Measurements from ENCODE around the gene PIK3R3.

PIK3R3 gene

DNA sequence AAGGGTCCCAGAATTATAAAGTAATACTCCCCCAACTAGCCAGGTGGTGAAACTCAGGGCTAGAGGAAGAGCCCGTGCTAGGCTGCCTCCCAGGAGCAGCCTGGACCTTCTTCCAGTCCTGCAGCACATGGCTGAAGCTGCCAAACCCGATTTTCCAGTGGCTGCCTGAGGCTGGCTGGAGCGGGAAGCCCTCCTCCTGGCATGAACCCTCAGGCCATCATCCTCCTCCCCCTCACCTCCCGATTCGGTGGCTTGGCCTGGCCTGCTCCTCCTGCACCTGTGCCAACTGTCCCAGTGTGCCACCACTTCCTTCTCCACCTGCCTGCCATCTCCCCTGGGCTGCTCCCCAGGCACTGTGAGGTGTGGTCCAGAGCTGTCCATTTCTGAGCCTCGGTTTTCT lies 39.4 kb upstream of the PIK3R3 start:
- Histone ChIP-seq H3K27ac (ENCODE audit: low read depth, low read length) (no peak overlapping the region), H3K9me3 (ENCODE audit: insufficient read depth, low read depth, low read length) (no peaks in the 10 kb centered on the region), H3K9ac (ENCODE audit: low read depth, low read length) (no peak overlapping the region), H3K4me3 (ENCODE audit: low read length) (no peak overlapping the region), H3K27me3 (ENCODE audit: insufficient read depth, low read length) (peaks cover 15% of the 10 kb centered on the region; the same call in 1 of the 2 replicates), H3K36me3 (ENCODE audit: insufficient read depth, low read length) (no peaks in the 10 kb centered on the region), H3K4me1 (ENCODE audit: insufficient read depth, low read length) (peaks cover 21% of the 10 kb centered on the region)
- 88% methylated on average over 6 of the region's 6 CpGs for WGBS

DNA sequence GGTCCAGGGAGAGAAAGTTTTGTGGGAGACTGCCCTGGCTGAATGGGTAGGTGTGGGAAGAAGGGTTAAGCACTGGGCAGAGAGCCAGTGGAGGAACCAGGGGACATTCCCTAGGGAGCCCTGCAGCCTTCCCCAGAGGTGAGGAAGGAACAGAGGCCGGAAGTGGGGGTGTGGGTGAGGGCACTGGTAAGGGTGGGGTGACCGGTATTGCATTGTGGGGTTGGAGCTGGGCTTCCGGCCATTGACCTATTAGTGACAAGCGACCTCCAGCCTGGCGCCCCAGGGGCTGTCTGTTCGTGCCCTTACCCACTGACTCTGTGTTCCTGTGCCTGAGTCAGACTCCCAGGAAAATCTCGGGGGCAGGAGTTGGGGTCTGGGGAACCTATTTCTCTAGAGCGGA lies 38.9 kb upstream of the PIK3R3 start:
- peaks cover 19% of the 10 kb centered on the region for H3K27me3 ChIP-seq (ENCODE audit: insufficient read depth, low read length)
- H3K4me3 ChIP-seq (ENCODE audit: low read length), result no peak overlapping the region
- H3K36me3 ChIP-seq (ENCODE audit: insufficient read depth, low read length), result no peaks in the 10 kb centered on the region
- H3K9ac ChIP-seq (ENCODE audit: low read depth, low read length), result no peak overlapping the region
- H3K27ac ChIP-seq (ENCODE audit: low read depth, low read length), result no peak overlapping the region
- WGBS, result 90% methylated on average over 8 of the region's 8 CpGs
- no peaks in the 10 kb centered on the region for H3K9me3 ChIP-seq (ENCODE audit: insufficient read depth, low read depth, low read length)
- H3K4me1 ChIP-seq (ENCODE audit: insufficient read depth, low read length), result peaks cover 24% of the 10 kb centered on the region

DNA sequence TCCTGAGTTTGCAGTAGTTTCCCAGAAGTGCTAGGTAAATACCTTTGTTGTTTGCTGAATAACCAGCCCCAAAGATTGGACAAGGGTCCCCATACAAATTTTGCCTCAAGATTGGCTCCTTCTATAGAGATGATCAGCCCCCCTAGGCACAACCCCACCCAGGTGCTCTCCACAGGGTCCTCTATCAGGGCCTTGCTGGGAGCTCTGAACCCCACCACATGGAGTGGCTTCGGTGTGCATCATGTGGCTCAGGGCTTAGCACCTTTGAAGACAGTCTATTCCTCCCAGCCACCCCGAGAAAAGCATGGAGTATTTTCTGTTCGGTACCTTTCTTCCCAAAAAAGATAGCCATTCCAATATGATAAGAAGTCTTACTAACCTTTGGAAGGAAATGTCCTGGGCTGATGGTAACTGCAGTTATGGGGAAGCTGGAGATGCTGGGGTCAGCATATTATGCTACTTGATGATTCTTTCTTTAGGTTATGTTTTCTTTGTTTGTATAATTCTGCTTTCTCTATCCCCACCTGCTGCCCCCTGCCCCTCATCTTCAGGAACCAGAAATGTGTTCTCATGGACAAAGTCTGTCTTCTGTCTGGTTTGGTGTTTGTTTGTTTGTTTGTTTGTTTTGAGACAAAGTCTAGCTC lies 37.5 kb upstream of the PIK3R3 start:
- no peaks in the 10 kb centered on the region for H3K36me3 ChIP-seq (ENCODE audit: insufficient read depth, low read length)
- no peaks in the 10 kb centered on the region for H3K9me3 ChIP-seq (ENCODE audit: insufficient read depth, low read depth, low read length)
- H3K4me1 ChIP-seq (ENCODE audit: insufficient read depth, low read length), result peaks cover 23% of the 10 kb centered on the region
- H3K4me3 ChIP-seq (ENCODE audit: low read length), result no peak overlapping the region
- H3K27ac ChIP-seq (ENCODE audit: low read depth, low read length), result no peak overlapping the region
- H3K27me3 ChIP-seq (ENCODE audit: insufficient read depth, low read length), result peaks cover 21% of the 10 kb centered on the region
- 84% methylated on average over 2 of the region's 3 CpGs for WGBS
- no peak overlapping the region for H3K9ac ChIP-seq (ENCODE audit: low read depth, low read length)

- Histone ChIP-seq H3K9me3 (ENCODE audit: insufficient read depth, low read depth, low read length) (no peaks in the 10 kb centered on the region), H3K4me1 (ENCODE audit: insufficient read depth, low read length) (peaks cover 10% of the 10 kb centered on the region), H3K36me3 (ENCODE audit: insufficient read depth, low read length) (no peaks in the 10 kb centered on the region), H3K27me3 (ENCODE audit: insufficient read depth, low read length) (peaks cover 21% of the 10 kb centered on the region), H3K9ac (ENCODE audit: low read depth, low read length) (no peak overlapping the region), H3K4me3 (ENCODE audit: low read length) (no peak overlapping the region), H3K27ac (ENCODE audit: low read depth, low read length) (no peak overlapping the region)
- WGBS, result 86% methylated on average over 1 of the region's 1 CpG
These were observed 36.0 kb upstream of the PIK3R3 start for GRCh38 chr1:46168477-46168876.

GRCh38 chr1:46166521-46167462 lies 34.4 kb upstream of the PIK3R3 start:
- Histone ChIP-seq H3K9me3 (ENCODE audit: insufficient read depth, low read depth, low read length) (no peaks in the 10 kb centered on the region), H3K36me3 (ENCODE audit: insufficient read depth, low read length) (no peaks in the 10 kb centered on the region), H3K9ac (ENCODE audit: low read depth, low read length) (no peak overlapping the region), H3K27me3 (ENCODE audit: insufficient read depth, low read length) (peaks cover 21% of the 10 kb centered on the region), H3K4me1 (ENCODE audit: insufficient read depth, low read length) (peaks cover 4% of the 10 kb centered on the region; the same call in 1 of the 2 replicates), H3K4me3 (ENCODE audit: low read length) (no peak overlapping the region; the same call in 1 of the 2 replicates), H3K27ac (ENCODE audit: low read depth, low read length) (no peak overlapping the region)
- WGBS, result 78% methylated on average over 47 of the region's 47 CpGs

- Histone ChIP-seq H3K9me3 (ENCODE audit: insufficient read depth, low read depth, low read length) (no peaks in the 10 kb centered on the region), H3K4me3 (ENCODE audit: low read length) (no peak overlapping the region), H3K27ac (ENCODE audit: low read depth, low read length) (no peak overlapping the region), H3K4me1 (ENCODE audit: insufficient read depth, low read length) (no peaks in the 10 kb centered on the region), H3K9ac (ENCODE audit: low read depth, low read length) (no peak overlapping the region), H3K36me3 (ENCODE audit: insufficient read depth, low read length) (no peaks in the 10 kb centered on the region), H3K27me3 (ENCODE audit: insufficient read depth, low read length) (no peaks in the 10 kb centered on the region)
- WGBS, result 100% methylated on average over 1 of the region's 1 CpG
These were observed 27.8 kb upstream of the PIK3R3 start for GRCh38 chr1:46160212-46160611.

DNA sequence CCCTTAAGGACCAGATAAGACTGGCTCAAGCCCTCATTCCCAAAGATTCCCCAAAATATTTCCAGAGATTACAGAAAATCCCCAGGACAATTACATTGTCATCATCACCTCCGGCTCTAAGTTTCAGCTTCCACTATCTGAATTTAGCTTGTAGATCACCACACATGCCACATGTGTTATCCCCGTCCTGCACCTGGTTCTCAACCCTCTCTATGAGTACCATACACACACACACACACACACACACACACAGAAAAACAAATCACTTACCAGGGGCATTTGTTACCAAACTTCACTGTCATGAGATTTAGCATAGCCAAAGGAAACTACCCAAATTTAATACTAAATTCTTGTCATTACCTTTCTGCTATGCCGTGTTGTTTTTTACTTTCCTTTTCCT lies 27.1 kb upstream of the PIK3R3 start:
- Histone ChIP-seq H3K9me3 (ENCODE audit: insufficient read depth, low read depth, low read length) (no peaks in the 10 kb centered on the region), H3K36me3 (ENCODE audit: insufficient read depth, low read length) (no peaks in the 10 kb centered on the region), H3K27ac (ENCODE audit: low read depth, low read length) (no peak overlapping the region), H3K4me3 (ENCODE audit: low read length) (no peak overlapping the region), H3K27me3 (ENCODE audit: insufficient read depth, low read length) (no peaks in the 10 kb centered on the region), H3K9ac (ENCODE audit: low read depth, low read length) (no peak overlapping the region), H3K4me1 (ENCODE audit: insufficient read depth, low read length) (no peaks in the 10 kb centered on the region)
- 89% methylated on average over 3 of the region's 3 CpGs for WGBS

DNA sequence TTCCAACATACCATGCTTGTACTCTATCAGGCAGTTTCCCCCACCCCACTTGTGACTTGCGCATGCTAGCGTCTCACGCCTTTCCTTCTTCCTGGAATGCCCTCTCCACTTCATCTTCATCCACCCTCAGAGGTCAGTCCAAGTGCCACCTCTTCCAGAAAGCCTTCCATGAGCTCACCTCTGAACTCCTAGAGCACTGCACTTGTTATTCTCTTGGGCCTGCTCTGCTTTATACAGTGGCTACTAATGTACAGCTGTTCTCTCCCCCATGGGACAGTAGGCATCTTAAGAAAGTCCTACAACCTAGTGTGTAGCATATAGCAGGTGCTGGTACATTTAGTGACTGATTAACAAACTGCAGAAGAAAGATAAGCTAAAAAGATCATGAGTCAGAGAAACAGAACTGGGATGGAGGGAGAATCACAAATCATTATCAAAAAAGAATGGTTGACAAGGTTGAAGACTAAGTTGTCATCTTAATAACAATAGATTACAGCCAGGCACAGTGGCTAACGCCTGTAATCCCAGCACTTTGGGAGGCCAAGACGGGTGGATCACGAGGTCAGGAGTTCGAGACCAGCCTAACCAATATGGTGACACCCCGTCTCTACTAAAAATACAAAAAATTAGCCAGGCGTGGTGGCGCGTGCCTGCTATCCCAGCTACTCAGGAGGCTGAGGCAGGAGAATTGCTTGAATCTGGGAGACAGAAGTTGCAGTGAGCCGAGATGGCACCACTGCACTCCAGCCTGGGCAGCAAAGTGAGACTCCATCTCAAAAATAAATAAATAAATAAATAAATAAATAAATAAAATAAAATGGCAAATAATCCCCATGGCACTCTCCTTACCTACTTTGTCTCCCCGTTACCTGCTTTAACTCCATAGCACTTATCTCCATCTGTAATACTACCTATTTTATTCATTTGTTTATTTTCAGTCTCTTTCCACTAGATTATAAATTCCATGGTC lies 26.2 kb upstream of the PIK3R3 start:
- Histone ChIP-seq H3K4me1 (ENCODE audit: insufficient read depth, low read length) (no peaks in the 10 kb centered on the region), H3K9ac (ENCODE audit: low read depth, low read length) (no peak overlapping the region), H3K36me3 (ENCODE audit: insufficient read depth, low read length) (no peaks in the 10 kb centered on the region), H3K27me3 (ENCODE audit: insufficient read depth, low read length) (no peaks in the 10 kb centered on the region), H3K27ac (ENCODE audit: low read depth, low read length) (no peak overlapping the region), H3K4me3 (ENCODE audit: low read length) (no peak overlapping the region), H3K9me3 (ENCODE audit: insufficient read depth, low read depth, low read length) (no peaks in the 10 kb centered on the region)
- 93% methylated on average over 13 of the region's 13 CpGs for whole genome bisulfite sequencing

GRCh38 chr1:46157916-46158311 lies 25.5 kb upstream of the PIK3R3 start:
- H3K27me3 ChIP-seq (ENCODE audit: insufficient read depth, low read length), result no peaks in the 10 kb centered on the region
- 86% methylated on average over 1 of the region's 1 CpG for WGBS
- no peak overlapping the region for H3K27ac ChIP-seq (ENCODE audit: low read depth, low read length)
- H3K36me3 ChIP-seq (ENCODE audit: insufficient read depth, low read length), result no peaks in the 10 kb centered on the region
- no peak overlapping the region for H3K4me3 ChIP-seq (ENCODE audit: low read length)
- no peaks in the 10 kb centered on the region for H3K9me3 ChIP-seq (ENCODE audit: insufficient read depth, low read depth, low read length)
- H3K9ac ChIP-seq (ENCODE audit: low read depth, low read length), result no peak overlapping the region
- H3K4me1 ChIP-seq (ENCODE audit: insufficient read depth, low read length), result no peaks in the 10 kb centered on the region

DNA sequence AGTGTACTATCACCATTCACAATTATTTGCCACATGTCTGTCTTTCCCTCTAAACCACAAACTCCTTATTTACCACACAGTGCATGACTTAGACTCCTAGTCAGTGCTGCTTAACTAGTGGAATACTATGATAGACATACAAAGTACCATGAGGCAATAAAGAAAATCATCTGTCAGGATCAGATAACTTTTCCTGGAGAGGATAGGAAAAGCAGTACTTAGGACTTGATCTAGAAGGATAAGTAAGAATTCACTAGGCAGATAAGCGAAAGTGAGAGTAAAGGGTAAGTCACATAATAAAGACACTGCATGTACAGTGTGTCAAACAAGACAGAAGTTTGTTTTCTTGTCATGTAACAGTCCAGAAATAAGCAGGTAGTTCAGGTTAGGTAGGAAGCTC lies 21.3 kb upstream of the PIK3R3 start:
- Histone ChIP-seq H3K9ac (ENCODE audit: low read depth, low read length) (no peak overlapping the region), H3K9me3 (ENCODE audit: insufficient read depth, low read depth, low read length) (no peaks in the 10 kb centered on the region), H3K36me3 (ENCODE audit: insufficient read depth, low read length) (no peaks in the 10 kb centered on the region), H3K27me3 (ENCODE audit: insufficient read depth, low read length) (no peaks in the 10 kb centered on the region), H3K4me1 (ENCODE audit: insufficient read depth, low read length) (no peaks in the 10 kb centered on the region), H3K4me3 (ENCODE audit: low read length) (no peak overlapping the region), H3K27ac (ENCODE audit: low read depth, low read length) (no peak overlapping the region)
- WGBS, result 100% methylated on average over 1 of the region's 1 CpG
